ENCODE results near the gene IRAK3. TPM values are rescaled to one million over a fixed set of nuclear protein-coding genes. Genes with fewer than 3 reads are reported as not detected.

IRAK3 gene
- total and polyA plus RNA-seq, 11 donors: 2.2 to 11.4 (median 4.7) TPM

- ATAC-seq: no peak
- Histone ChIP-seq H3K4me1 (peaks cover 0 to 40% (median 0%) of the 10 kb centered on the region in 12 donors), H3K27ac (no peak overlapping the region), H3K27me3 (no peaks in the 10 kb centered on the region), H3K9me3 (no peaks in the 10 kb centered on the region), H3K4me3 (no peak overlapping the region), H3K36me3 (peaks cover 0 to 55% (median 39%) of the 10 kb centered on the region in 9 donors)
- intact Hi-C loops (cut with DNase I): no loop called here
- WGBS, 4 donors: 96 to 97% (median 97%) methylated on average over 2 of the region's 2 CpGs
- DNase-seq: no peak
- TF ChIP-seq POLR2A (IDR thresholded peaks at IDR 0.05): no peak
- TF ChIP-seq CTCF (IDR thresholded peaks at IDR 0.05): no peak
Measured at GRCh38 chr12:66243911-66244310, 54.9 kb downstream of the IRAK3 start.

- Histone ChIP-seq H3K4me1 (peaks cover 0 to 35% (median 0%) of the 10 kb centered on the region in 12 donors), H3K27me3 (no peaks in the 10 kb centered on the region), H3K9me3 (no peaks in the 10 kb centered on the region), H3K4me3 (no peak overlapping the region), H3K36me3 (peaks cover 0 to 59% (median 45%) of the 10 kb centered on the region in 9 donors), H3K27ac (no peak overlapping the region)
- DNase-seq (no peak), ATAC-seq (no peak)
- no peak for TF ChIP-seq CTCF (IDR thresholded peaks at IDR 0.05)
- TF ChIP-seq POLR2A (IDR thresholded peaks at IDR 0.05): no peak
- 92 to 93% (median 93%) methylated on average over 1 of the region's 1 CpG for WGBS, 4 donors
- intact Hi-C loops (cut with DNase I): no loop called here
Measured at GRCh38 chr12:66244446-66244845, 55.4 kb downstream of the IRAK3 start.

- intact Hi-C loops (cut with DNase I): no loop called here
Measured at GRCh38 chr12:66247741-66248140, 58.7 kb downstream of the IRAK3 start.

DNA sequence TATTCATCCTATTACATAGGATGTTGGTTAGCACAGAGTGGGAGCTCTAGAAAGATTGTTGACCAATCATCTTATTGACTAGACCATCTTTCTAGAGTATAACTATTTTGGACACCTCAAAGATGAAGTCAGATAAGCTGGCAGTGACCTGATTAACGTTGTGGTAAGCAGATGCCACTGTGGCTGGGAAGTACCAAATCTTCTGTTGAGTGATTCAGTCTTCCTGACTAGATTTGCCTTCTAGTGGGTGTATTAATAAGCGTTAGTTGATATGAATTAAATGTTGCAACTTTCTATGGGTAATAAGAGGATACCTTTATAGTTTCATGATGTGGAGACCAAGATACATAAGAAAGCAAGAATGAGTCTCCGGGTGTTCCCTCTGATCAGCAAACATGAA is 62.0 kb downstream of the IRAK3 start:
- no peak for ATAC-seq

More at GRCh38 chr12:66247741-66248140, 58.7 kb downstream of the IRAK3 start:
- no peak for TF ChIP-seq CTCF (IDR thresholded peaks at IDR 0.05)
- no peak for TF ChIP-seq POLR2A (IDR thresholded peaks at IDR 0.05)
- ATAC-seq: no peak
- Histone ChIP-seq H3K27me3 (no peaks in the 10 kb centered on the region), H3K27ac (no peak overlapping the region), H3K9me3 (no peaks in the 10 kb centered on the region), H3K36me3 (peaks cover 0 to 78% (median 49%) of the 10 kb centered on the region in 9 donors), H3K4me1 (peaks cover 0 to 2% (median 0%) of the 10 kb centered on the region in 12 donors), H3K4me3 (no peak overlapping the region)
- no peak for DNase-seq

More for the DNA sequence above, 62.0 kb downstream of the IRAK3 start:
- H3K36me3 ChIP-seq: peaks cover 0 to 53% (median 30%) of the 10 kb centered on the region in 9 donors
- no peak for TF ChIP-seq POLR2A (IDR thresholded peaks at IDR 0.05)
- TF ChIP-seq CTCF (IDR thresholded peaks at IDR 0.05): no peak
- no peak overlapping the region for H3K27ac ChIP-seq
- intact Hi-C loops (cut with DNase I): no loop called here
- no peak overlapping the region for H3K4me3 ChIP-seq
- 84 to 91% (median 87%) methylated on average over 3 of the region's 3 CpGs for WGBS, 4 donors
- DNase-seq: no peak
- H3K4me1 ChIP-seq: no peaks in the 10 kb centered on the region
- no peaks in the 10 kb centered on the region for H3K9me3 ChIP-seq
- H3K27me3 ChIP-seq: no peaks in the 10 kb centered on the region
